SJSA1 (cell line): Measurements from ENCODE around the gene PPP6R3. TPM values are rescaled to one million over a fixed set of nuclear protein-coding genes. Genes with fewer than 3 reads are reported as not detected.
A peak's percentile ranks its signal among the peaks of the same experiment; 100 is the strongest.
"Not testable (repeated sequence)": the region's sequence is repeated elsewhere in the genome, so short reads cannot be mapped to it uniquely, and the experiment has no call there.

Experiments used
- DNase-seq, 2 experiments: peaks; one replicate each; pipeline ENCODE4 v3.0.0-alpha.2; 2015 to 2020; ENCODE audit warnings: low spot score in 2 of 2, low read depth in 1 of 2
- H3K27ac ChIP-seq: fragments of 250-450 bp; sonication (Bioruptor Pico); 2 replicates; pipeline ENCODE4 v1.5.1; 2020; ENCODE audit warnings: mild to moderate bottlenecking, moderate library complexity
- H3K27me3 ChIP-seq: fragments of 250-450 bp; sonication (Bioruptor Pico); replicated peaks from 2 replicates; pipeline ENCODE4 v1.5.1; 2020; ENCODE audit warnings: mild to moderate bottlenecking, moderate library complexity
- H3K36me3 ChIP-seq: fragments of 250-450 bp; sonication (Bioruptor Pico); 2 replicates; pipeline ENCODE4 v1.5.1; 2020; ENCODE audit warnings: mild to moderate bottlenecking
- H3K4me1 ChIP-seq: fragments of 250-450 bp; sonication (Bioruptor Pico); replicated peaks from 2 replicates; pipeline ENCODE4 v1.6.1; 2021; ENCODE audit warnings: mild to moderate bottlenecking
- H3K4me3 ChIP-seq: fragments of 250-450 bp; sonication (Bioruptor Pico); 2 replicates; pipeline ENCODE4 v1.5.1; 2020; ENCODE audit warnings: mild to moderate bottlenecking
- H3K9me3 ChIP-seq: fragments of 250-450 bp; sonication (Bioruptor Pico); replicated peaks from 2 replicates; pipeline ENCODE4 v1.5.1; 2020; ENCODE audit warnings: mild to moderate bottlenecking
- total RNA-seq: library from RNA; depleted of rRNA; stranded (reverse); fragments of >200 nt; shearing (Covaris generic); gene quantifications from 2 replicates; pipeline ENCODE4 v1.2.3, GENCODE V29; 2014

PPP6R3 gene
- total RNA-seq, 1 experiment from 2014 or later, result 279 TPM

DNA sequence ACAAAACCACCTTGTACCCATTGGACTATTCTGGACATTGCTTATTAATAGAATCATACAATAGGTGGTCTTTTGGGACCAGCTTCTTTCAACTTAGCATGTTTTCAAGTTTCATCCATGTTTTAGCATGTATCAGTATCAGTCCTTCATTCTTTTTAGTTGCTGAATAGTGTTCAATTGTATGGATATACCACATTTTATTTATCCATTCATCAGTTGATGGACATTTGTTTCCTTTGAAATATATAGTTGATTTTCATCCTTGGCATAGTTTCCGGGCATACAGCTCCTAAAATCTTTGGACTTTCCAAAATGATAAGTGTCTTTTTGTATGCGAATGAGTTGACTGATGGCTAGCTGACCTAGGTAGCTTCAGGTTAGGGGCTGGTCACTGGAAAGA is 12.2 kb downstream of the PPP6R3 start:
- Histone ChIP-seq H3K27me3 (no peaks in the 10 kb centered on the region), H3K4me3 (no peak overlapping the region), H3K4me1 (peaks cover 52% of the 10 kb centered on the region), H3K9me3 (no peaks in the 10 kb centered on the region), H3K27ac (no peak overlapping the region), H3K36me3 (peaks cover 47% of the 10 kb centered on the region)
- no peak for DNase-seq

DNA sequence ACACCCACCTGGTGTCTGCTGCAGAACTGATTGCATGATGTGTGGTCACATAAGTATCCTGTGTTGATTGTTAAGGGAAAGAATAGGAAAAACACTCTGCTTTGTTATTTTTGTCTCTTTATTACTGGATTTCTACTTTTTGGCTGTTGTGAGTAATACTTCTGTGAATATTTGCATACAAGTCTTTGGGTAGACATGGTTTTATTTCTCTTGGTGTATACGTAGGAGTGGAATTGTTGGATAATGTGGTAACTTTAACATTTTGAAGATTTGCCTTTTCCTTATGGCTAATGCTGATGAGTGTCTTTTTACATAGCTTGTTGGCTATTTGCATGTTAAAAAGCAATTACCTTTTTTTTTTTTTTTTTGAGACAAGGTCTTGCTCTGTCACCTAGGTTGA is 13.1 kb downstream of the PPP6R3 start:
- Histone ChIP-seq H3K4me1 (peaks cover 43% of the 10 kb centered on the region), H3K4me3 (no peak overlapping the region), H3K27me3 (no peaks in the 10 kb centered on the region)

DNA sequence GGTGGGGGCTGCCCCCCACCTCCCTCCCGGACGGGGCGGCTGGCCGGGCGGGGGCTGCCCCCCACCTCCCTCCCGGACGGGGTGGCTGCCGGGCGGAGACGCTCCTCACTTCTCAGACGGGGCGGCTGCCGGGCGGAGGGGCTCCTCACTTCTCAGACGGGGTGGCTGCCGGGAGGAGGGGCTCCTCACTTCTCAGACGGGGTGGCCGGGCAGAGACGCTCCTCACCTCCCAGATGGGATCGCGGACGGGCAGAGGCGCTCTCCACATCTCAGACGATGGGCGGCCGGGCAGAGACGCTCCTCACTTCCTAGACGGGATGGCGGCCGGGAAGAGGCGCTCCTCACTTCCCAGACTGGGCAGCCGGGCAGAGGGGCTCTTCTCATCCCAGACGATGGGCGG is 15.1 kb downstream of the PPP6R3 start:
- Histone ChIP-seq H3K36me3 (peaks cover 48% of the 10 kb centered on the region), H3K4me1 (peaks cover 27% of the 10 kb centered on the region)
- not testable (repeated sequence) for H3K4me3 ChIP-seq, H3K27me3 ChIP-seq, H3K27ac ChIP-seq, H3K9me3 ChIP-seq
- DNase-seq, result peak in 1 of 2 experiments; percentile 36

More for the DNA sequence above, 13.1 kb downstream of the PPP6R3 start:
- Histone ChIP-seq H3K9me3 (no peaks in the 10 kb centered on the region), H3K36me3 (peaks cover 46% of the 10 kb centered on the region), H3K27ac (no peak overlapping the region)
- DNase-seq, result no peak

DNA sequence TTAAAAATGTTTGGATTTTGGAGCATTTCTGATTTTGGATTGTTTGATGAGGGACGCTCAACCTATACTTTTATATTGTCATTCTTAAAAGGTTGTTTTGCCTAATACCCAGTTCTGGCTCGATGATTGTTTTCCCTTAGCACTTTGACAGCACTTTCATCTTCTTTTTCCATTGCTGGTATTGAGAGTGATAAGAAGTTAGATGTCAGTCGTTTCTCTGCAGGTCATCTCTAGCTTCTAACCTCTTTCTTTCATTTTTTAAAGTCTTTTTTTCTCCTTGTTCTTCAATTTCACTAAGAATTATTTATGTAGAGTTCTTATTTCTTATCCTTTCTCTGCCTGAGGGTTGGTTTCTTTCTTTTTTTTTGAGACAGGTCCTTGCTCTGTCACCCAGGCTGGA is 18.8 kb downstream of the PPP6R3 start:
- H3K36me3 ChIP-seq, result peaks cover 20% of the 10 kb centered on the region
- DNase-seq, result no peak
- no peaks in the 10 kb centered on the region for H3K27me3 ChIP-seq
- no peaks in the 10 kb centered on the region for H3K4me1 ChIP-seq
- H3K9me3 ChIP-seq, result no peaks in the 10 kb centered on the region
- H3K27ac ChIP-seq, result no peak overlapping the region
- H3K4me3 ChIP-seq, result no peak overlapping the region

DNA sequence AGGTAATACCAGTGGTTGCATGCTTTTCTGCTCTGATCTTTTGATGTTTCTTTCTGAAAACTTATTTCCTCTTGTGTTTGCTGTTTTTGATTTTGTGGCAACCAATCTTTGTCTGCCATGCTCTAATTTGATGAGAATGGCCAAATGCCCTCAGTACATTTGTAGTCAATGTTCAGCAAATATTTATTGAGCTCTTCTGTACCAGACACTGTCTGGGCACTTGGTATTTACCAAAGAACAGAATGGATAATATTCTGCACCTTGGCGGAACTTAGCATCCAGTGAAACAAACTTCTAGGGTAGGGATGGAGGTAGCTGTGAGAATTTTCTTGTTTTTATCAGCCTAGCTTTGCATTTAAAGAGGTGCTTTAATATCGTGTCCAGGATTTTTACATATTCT is 19.6 kb downstream of the PPP6R3 start:
- H3K36me3 ChIP-seq, result peaks cover 18% of the 10 kb centered on the region
- H3K4me1 ChIP-seq, result no peaks in the 10 kb centered on the region
- no peak for DNase-seq
- H3K27ac ChIP-seq, result no peak overlapping the region
- H3K27me3 ChIP-seq, result no peaks in the 10 kb centered on the region
- no peaks in the 10 kb centered on the region for H3K9me3 ChIP-seq
- no peak overlapping the region for H3K4me3 ChIP-seq

DNA sequence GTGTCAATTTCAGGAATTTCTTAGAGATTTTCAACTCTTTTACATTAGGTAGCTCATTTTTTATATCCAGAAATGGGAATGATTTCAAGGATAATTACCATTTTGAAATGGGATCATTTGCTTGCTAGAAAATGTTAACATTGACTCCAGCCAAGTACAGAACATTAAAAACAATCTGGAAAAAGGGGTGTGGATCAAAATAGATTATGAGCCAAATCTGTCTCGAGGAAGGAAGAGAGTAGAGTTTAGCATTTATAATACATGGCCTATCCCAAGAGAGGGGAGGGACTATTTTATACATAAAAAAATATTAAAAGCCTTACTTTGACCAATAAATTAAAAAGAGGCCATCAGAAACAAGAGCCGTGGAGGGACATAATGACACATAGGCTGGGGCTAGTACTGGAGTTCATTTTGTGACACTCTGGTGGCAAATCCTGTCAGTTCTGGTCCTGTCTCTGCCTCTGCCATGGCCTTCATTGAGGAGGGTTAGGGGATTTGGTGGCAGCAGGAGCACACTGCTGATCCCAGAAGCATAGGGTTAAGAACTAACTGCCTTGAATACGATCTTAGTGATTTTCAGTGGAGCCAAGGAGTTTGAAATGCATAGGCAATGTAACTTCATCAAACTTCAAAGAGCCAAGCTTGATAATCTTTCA is 20.4 kb downstream of the PPP6R3 start:
- Histone ChIP-seq H3K9me3 (no peaks in the 10 kb centered on the region), H3K27me3 (no peaks in the 10 kb centered on the region), H3K36me3 (peaks cover 18% of the 10 kb centered on the region), H3K27ac (no peak overlapping the region), H3K4me3 (no peak overlapping the region), H3K4me1 (no peaks in the 10 kb centered on the region)
- DNase-seq, result peak in 1 of 2 experiments; percentile 36

DNA sequence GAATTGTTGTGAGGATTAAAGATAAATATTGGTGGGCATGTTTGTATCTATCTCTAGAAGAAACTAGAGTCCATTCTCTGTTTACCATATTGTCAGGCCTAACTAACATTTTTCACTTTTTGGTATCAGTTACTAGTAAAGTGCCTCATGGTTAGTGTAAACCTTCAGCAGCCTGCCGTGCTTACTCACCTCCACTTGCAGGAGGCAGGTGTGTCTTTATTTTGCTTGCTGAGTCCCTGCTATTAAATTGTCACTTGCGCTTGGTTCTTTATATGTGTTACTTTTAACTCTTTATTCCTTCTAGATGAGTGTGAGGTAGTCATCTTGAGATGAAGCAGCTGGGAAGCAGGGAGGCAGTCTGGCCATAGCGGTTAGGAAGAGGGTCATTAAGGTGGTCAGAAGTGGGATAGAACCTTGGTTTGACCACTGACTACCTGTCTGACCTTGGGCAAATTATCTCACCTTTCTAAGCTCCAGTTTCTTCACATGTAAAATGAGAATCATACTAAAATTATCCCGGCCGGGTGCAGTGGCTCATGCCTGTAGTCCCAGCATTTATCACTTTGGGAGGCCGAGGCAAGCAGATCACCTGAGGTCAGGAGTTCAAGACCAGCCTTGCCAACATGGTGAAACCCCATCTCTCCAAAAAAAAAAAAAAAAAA is 21.2 kb downstream of the PPP6R3 start:
- Histone ChIP-seq H3K36me3 (peaks cover 18% of the 10 kb centered on the region), H3K4me1 (no peaks in the 10 kb centered on the region), H3K27me3 (no peaks in the 10 kb centered on the region), H3K9me3 (no peaks in the 10 kb centered on the region), H3K27ac (no peak overlapping the region), H3K4me3 (no peak overlapping the region)
- no peak for DNase-seq

DNA sequence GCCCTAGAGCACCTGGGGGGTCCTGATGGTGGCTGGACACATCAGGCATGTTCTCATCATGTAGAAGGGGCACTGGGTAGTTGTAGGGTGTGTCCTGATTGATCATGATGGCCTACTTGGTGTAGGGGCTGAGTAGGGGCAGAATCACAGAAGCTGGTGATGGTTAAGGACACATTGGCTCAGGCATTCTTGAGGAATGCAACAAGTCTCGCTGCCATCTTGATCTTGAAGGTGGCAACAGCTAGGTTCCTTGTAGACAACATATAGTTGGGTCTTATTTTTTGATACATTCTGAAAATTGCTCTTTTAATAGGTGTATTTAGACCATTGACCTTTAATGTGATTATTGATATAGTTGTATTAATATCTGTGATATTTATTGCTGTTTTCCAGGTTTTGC is 28.1 kb downstream of the PPP6R3 start:
- Histone ChIP-seq H3K27ac (no peak overlapping the region), H3K9me3 (no peaks in the 10 kb centered on the region), H3K4me1 (no peaks in the 10 kb centered on the region), H3K36me3 (peaks cover 3% of the 10 kb centered on the region; the same call in 1 of the 2 replicates), H3K27me3 (no peaks in the 10 kb centered on the region), H3K4me3 (no peak overlapping the region)
- DNase-seq, result no peak

DNA sequence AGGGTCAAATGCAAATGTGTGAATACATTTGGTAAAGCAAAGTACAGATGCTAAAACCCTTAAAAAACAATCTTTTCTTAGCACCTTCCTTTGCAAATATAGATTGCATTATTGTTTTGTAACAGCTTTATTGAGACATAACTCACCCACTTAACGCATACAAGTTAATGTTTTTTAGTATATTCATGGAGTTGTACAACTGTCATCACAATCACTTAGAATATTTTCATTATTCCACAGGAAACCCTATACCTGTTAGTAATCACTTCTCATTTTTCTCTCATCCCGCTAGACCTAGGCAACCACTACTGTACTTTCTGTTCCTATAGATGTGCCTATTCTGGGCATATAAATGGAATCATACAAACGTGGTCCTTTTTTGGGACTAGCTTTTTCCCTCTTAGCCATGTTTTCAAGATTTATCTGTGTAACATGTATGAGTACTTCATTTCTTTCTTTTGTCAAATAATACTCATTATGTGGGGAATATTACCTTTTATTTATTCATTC is 34.7 kb downstream of the PPP6R3 start:
- peaks cover 3% of the 10 kb centered on the region; the same call in 1 of the 2 replicates for H3K36me3 ChIP-seq
- no peaks in the 10 kb centered on the region for H3K4me1 ChIP-seq
- H3K27me3 ChIP-seq, result no peaks in the 10 kb centered on the region
- no peak for DNase-seq
- no peak overlapping the region for H3K4me3 ChIP-seq
- no peaks in the 10 kb centered on the region for H3K9me3 ChIP-seq
- H3K27ac ChIP-seq, result no peak overlapping the region

DNA sequence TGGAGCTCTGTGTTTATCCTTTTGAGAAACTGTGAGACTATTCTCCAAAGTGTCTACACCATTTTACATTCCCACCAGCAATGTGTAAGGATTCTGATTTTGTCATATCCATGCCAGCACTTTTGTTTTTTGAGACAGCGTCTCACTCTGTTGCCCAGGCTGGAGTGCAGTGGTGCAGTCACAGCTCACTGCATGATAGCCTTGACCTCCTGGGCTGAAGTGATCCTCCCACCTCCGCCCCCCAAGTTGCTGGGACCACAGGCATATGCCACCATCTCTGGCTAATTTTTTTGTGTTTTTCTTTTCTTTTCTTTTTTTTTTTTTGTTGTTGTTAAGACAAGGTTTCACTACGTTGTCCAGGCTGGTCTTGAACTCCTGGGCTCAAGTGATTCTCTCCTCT is 35.3 kb downstream of the PPP6R3 start:
- Histone ChIP-seq H3K9me3 (no peaks in the 10 kb centered on the region), H3K27ac (no peak overlapping the region), H3K36me3 (peaks cover 3% of the 10 kb centered on the region; the same call in 1 of the 2 replicates), H3K4me1 (no peaks in the 10 kb centered on the region), H3K4me3 (no peak overlapping the region), H3K27me3 (no peaks in the 10 kb centered on the region)
- DNase-seq, result no peak

DNA sequence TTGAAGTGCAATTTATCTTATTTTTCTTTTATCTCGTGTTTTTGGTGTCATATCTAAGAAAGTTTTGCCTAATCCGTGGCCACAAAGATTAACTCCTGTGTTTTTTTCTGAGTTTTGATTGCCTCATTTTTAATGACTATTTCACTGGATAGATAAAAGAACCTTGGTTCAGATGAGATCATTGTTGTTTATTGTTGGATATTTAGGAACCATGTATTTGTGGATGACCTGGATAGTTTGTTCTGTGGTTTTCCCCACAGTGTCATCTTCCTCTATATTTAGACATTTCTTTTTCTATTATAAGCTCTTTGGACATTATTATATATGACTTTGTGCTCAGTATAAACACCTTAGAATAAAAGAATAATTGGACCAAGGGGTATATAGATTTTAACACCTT is 37.2 kb downstream of the PPP6R3 start:
- Histone ChIP-seq H3K4me3 (no peak overlapping the region), H3K4me1 (no peaks in the 10 kb centered on the region), H3K9me3 (no peaks in the 10 kb centered on the region), H3K36me3 (0 out of 2 replicates have a peak, but pooled peaks cover 5% of the 10 kb centered on the region), H3K27me3 (no peaks in the 10 kb centered on the region), H3K27ac (no peak overlapping the region)
- DNase-seq, result no peak

DNA sequence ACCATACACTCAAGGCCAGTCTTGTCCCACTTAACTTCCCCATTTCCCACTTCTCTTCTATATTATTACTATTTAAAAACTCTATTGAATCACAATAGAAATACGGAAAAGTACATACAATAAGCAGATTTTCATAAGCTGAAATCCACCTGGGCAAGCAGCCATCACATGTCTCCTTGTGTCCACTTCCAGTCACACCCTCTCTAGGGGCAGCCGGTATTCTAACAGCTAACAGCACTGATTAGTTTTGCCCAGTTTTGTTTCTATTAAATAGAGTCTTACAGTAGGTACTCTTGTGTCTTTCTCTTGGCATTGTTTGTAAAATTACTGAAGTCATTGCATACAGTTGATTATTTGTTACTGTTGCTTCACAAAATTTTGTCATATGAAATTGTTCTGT is 37.8 kb downstream of the PPP6R3 start:
- Histone ChIP-seq H3K4me3 (no peak overlapping the region), H3K27ac (no peak overlapping the region), H3K4me1 (no peaks in the 10 kb centered on the region), H3K36me3 (peaks cover 3% of the 10 kb centered on the region; the same call in 1 of the 2 replicates), H3K27me3 (no peaks in the 10 kb centered on the region), H3K9me3 (no peaks in the 10 kb centered on the region)
- DNase-seq, result no peak

DNA sequence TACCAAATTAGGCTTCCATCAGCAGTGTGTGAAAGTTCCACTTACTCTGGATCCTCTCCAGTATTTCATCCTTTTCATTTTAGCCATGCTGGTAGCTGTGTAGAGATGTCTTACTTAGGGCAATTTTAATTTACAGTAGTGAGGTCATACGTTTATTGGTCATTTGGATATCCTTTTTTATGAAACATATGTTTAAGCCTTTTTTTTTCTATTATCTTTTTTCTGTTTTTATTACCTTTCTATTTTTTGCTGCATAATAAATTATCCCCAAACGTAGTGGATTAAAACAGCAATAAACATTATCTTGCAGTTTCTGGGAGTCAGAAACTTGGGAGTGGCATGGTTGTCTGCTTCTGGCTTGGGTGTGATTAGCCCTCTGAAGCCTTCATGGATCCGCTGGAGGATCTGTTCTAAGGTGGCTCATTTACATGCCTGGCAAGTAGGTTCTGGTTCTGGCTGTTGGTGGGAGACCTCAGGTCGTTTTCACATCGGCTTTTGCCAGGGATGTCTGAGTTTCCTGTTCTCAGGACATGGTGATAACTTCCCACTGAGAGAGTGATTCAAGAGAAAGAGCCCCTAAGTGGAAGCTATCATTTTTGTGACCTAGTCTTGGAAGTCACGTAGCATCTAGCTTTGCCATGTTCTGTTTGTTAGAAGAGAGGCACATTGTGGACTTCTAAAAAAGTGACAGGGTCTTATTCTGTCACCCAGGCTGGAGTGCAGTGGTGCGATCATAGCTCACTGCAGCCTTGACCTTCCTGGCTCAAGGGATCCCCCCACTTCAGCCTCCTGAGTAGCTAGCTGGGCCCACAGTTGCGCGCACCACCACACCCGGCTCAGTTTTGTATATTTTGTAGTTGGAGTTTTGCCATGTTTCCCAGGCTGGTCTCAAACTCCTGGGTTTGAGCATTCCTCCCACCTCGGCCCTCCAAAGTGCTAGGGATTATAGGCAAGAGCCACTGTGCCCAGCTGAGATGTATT is 38.6 kb downstream of the PPP6R3 start:
- no peak overlapping the region for H3K4me3 ChIP-seq
- peaks cover 8% of the 10 kb centered on the region; the same call in 1 of the 2 replicates for H3K36me3 ChIP-seq
- H3K9me3 ChIP-seq, result no peaks in the 10 kb centered on the region
- no peak overlapping the region for H3K27ac ChIP-seq
- no peaks in the 10 kb centered on the region for H3K4me1 ChIP-seq
- H3K27me3 ChIP-seq, result no peaks in the 10 kb centered on the region
- DNase-seq, result no peak
